Measurements from ENCODE around the gene NARS2. TPM values are rescaled to one million over a fixed set of nuclear protein-coding genes. Genes with fewer than 3 reads are reported as not detected.
"Not testable (repeated sequence)": the region's sequence is repeated elsewhere in the genome, so short reads cannot be mapped to it uniquely, and the experiment has no call there.

Gene NARS2
- 24.0 and 24.3 TPM in 2 replicates for total RNA-seq (2014; rRNA removed)
- polyA plus RNA-seq (2012) = 12.9 TPM

- DNase-seq (ENCODE audit: low read depth) = peak; percentile 98
These were observed at the start of gene NARS2 for GRCh38 chr11:78574386-78575381. Gene NARS2 (minus strand): TSS chr11:78574864. CDS start chr11:78574488, 376 bp downstream.

- no peak for DNase-seq (ENCODE audit: low read depth)
These were observed 48.0 kb upstream of the NARS2 start for GRCh38 chr11:78622666-78623065.

GRCh38 chr11:78620159-78620558, 45.5 kb upstream of the NARS2 start:
- no peak for DNase-seq (ENCODE audit: low read depth)

GRCh38 chr11:78615724-78616123, 41.1 kb upstream of the NARS2 start:
- DNase-seq (ENCODE audit: low read depth) = no peak

GRCh38 chr11:78613378-78613813, 38.7 kb upstream of the NARS2 start:
- DNase-seq (ENCODE audit: low read depth) = no peak

- no peak for DNase-seq (ENCODE audit: low read depth)
These were observed 38.2 kb upstream of the NARS2 start for GRCh38 chr11:78612721-78613377.

GRCh38 chr11:78609321-78609720, 34.7 kb upstream of the NARS2 start:
- DNase-seq (ENCODE audit: low read depth) = not testable (repeated sequence)

GRCh38 chr11:78607696-78608095, 33.0 kb upstream of the NARS2 start:
- DNase-seq (ENCODE audit: low read depth) = no peak

- no peak for DNase-seq (ENCODE audit: low read depth)
These were observed 32.0 kb upstream of the NARS2 start for GRCh38 chr11:78606667-78607066.

- peak; percentile 4 for DNase-seq (ENCODE audit: low read depth)
These were observed 30.6 kb upstream of the NARS2 start for GRCh38 chr11:78605296-78605695.

- DNase-seq (ENCODE audit: low read depth) = no peak
These were observed 29.1 kb upstream of the NARS2 start for GRCh38 chr11:78603792-78604191.

GRCh38 chr11:78602771-78603170, 28.1 kb upstream of the NARS2 start:
- DNase-seq (ENCODE audit: low read depth) = not testable (repeated sequence)

GRCh38 chr11:78601066-78601465, 26.4 kb upstream of the NARS2 start:
- DNase-seq (ENCODE audit: low read depth) = not testable (repeated sequence)

- DNase-seq (ENCODE audit: low read depth) = not testable (repeated sequence)
These were observed 22.9 kb upstream of the NARS2 start for GRCh38 chr11:78597579-78597978.

GRCh38 chr11:78595436-78596130, 20.9 kb upstream of the NARS2 start:
- DNase-seq (ENCODE audit: low read depth) = no peak

GRCh38 chr11:78594814-78595213, 20.1 kb upstream of the NARS2 start:
- DNase-seq (ENCODE audit: low read depth) = no peak

GRCh38 chr11:78588517-78588916, 13.9 kb upstream of the NARS2 start:
- no peak for DNase-seq (ENCODE audit: low read depth)

- DNase-seq (ENCODE audit: low read depth) = no peak
These were observed 12.8 kb upstream of the NARS2 start for GRCh38 chr11:78587446-78587845.

GRCh38 chr11:78586452-78587046, 11.9 kb upstream of the NARS2 start:
- DNase-seq (ENCODE audit: low read depth) = peak; percentile 26

GRCh38 chr11:78583889-78584288, 9.2 kb upstream of the NARS2 start:
- no peak for DNase-seq (ENCODE audit: low read depth)

GRCh38 chr11:78577495-78577894, 2.8 kb upstream of the NARS2 start:
- no peak for DNase-seq (ENCODE audit: low read depth)

All from LHCN-M2 (cell line).